HepG2 (cell line): Measurements from ENCODE around the gene SEMG1. TPM values are rescaled to one million over a fixed set of nuclear protein-coding genes. Genes with fewer than 3 reads are reported as not detected.

ENCODE experiments used
- ATAC-seq: fragments of 200-7000 bp; cut with Tn5 transposase; 3 replicates; pipeline ENCODE4 v1.9.1; 2020; ENCODE audit warnings: mild to moderate bottlenecking, moderate library complexity
- BruUV-seq: library from RNA; stranded (reverse); fragments of 400-500 nt; replicated peaks from 2 replicates; lab custom pipeline; 2021; lab: Mats Ljungman, UMichigan
- CTCF ChIA-PET: fragments of 300-600 bp; formaldehyde crosslinking; extraction: SDS; loops from one replicate; lab custom pipeline; 2021; ENCODE audit warnings: low total read pairs, inconsistent platforms, low intra/inter-chr PET ratio; lab: Yijun Ruan, JAX
- POLR2A ChIA-PET: fragments of 350-600 bp; sonication (Branson Sonifier 250); formaldehyde crosslinking; loops from one replicate; lab custom pipeline; 2020; ENCODE audit warnings: antibody characterized with exemption, inconsistent platforms; lab: Yijun Ruan, JAX
- DNase-seq: peaks from one replicate; pipeline ENCODE4 v3.0.0-alpha.2; 2015; ENCODE audit warnings: low spot score
- FAIRE-seq: peaks from 3 replicates; lab custom pipeline; 2011; peaks lifted over from hg19 to GRCh38; lab: Jason Lieb, UNC
- H2AFZ ChIP-seq: one replicate; pipeline ENCODE4 v1.6.1; 2011; ENCODE audit warnings: low read length, inconsistent platforms
- H3K27ac ChIP-seq: fragments of 300-600 bp; 3 replicates; pipeline ENCODE4 v1.8.0; 2011; ENCODE audit warnings: mixed run types, mild to moderate bottlenecking, mixed read lengths, low read length, inconsistent platforms; ENCODE audit not compliant: insufficient read depth; ENCODE audit errors: extremely low read length
- H3K27me3 ChIP-seq, 2 experiments: fragments of 200-600 bp in 1 of 2; 2 replicates in 1 of 2; 3 replicates in 1 of 2; pipeline versions ENCODE4 v1.6.0 to v1.8.0; 2011; ENCODE audit warnings: low read length in 2 of 2, mild to moderate bottlenecking in 2 of 2, moderate library complexity in 2 of 2, inconsistent platforms in 1 of 2; ENCODE audit not compliant: insufficient read depth in 2 of 2, control insufficient read depth in 1 of 2
- H3K36me3 ChIP-seq, 2 experiments: fragments of 200-600 bp in 1 of 2; replicated peaks in 1 of 2; 2 replicates in 1 of 2; 3 replicates in 1 of 2; pipeline versions ENCODE4 v1.5.1 to v1.8.0; 2011; ENCODE audit warnings: low read length in 2 of 2, inconsistent platforms in 1 of 2; ENCODE audit not compliant: insufficient read depth in 2 of 2, control insufficient read depth in 1 of 2
- H3K4me1 ChIP-seq: 2 replicates; pipeline ENCODE4 v1.5.1; 2012; ENCODE audit warnings: low read length, inconsistent platforms; ENCODE audit not compliant: insufficient read depth
- H3K4me2 ChIP-seq: 2 replicates; pipeline ENCODE4 v1.6.0; 2011; ENCODE audit warnings: low read depth, low read length, inconsistent platforms
- H3K4me3 ChIP-seq, 3 experiments: fragments of 200-600 bp in 1 of 3; sonication (generic), shearing (Covaris generic) in 1 of 3; replicated peaks in 1 of 3; 2 replicates each; pipeline ENCODE4 v1.5.1; 2011 to 2016; ENCODE audit warnings: low read length in 3 of 3, inconsistent platforms in 2 of 3, low read depth in 2 of 3, mild to moderate bottlenecking in 2 of 3, control low read depth in 1 of 3, mixed read lengths in 1 of 3; ENCODE audit not compliant: insufficient read depth in 1 of 3
- H3K79me2 ChIP-seq: one replicate; pipeline ENCODE4 v1.6.1; 2011; ENCODE audit warnings: low read length, inconsistent platforms; ENCODE audit not compliant: insufficient read depth
- H3K9ac ChIP-seq: 2 replicates; pipeline ENCODE4 v1.6.0; 2011; ENCODE audit warnings: mild to moderate bottlenecking, low read depth, low read length, inconsistent platforms; ENCODE audit not compliant: insufficient read depth
- H3K9me3 ChIP-seq: 2 replicates; pipeline ENCODE4 v1.5.1; 2012; ENCODE audit warnings: mild to moderate bottlenecking, low read length
- H4K20me1 ChIP-seq: 2 replicates; pipeline ENCODE4 v1.6.0; 2011; ENCODE audit warnings: inconsistent platforms, mild to moderate bottlenecking, low read length, moderate library complexity; ENCODE audit not compliant: insufficient read depth
- BHLHE40 ChIP-seq: IDR thresholded peaks from 2 replicates; pipeline ENCODE4 v1.6.1; 2011; ENCODE audit warnings: low read length, improper control_type of control experiment
- DBP ChIP-seq: sonication (generic); formaldehyde crosslinking; IDR thresholded peaks from 2 replicates; pipeline ENCODE4 v1.4.0; 2020; ENCODE audit warnings: missing genetic modification reagents; ENCODE audit errors: not compliant biosample characterization
- GLI4 ChIP-seq: sonication (generic); formaldehyde crosslinking; IDR thresholded peaks from 2 replicates; pipeline ENCODE4 v1.5.1; 2020; ENCODE audit warnings: missing genetic modification reagents, mild to moderate bottlenecking, moderate library complexity, borderline replicate concordance
- HMG20A ChIP-seq: IDR thresholded peaks from 2 replicates; pipeline ENCODE4 v1.6.1; 2016; ENCODE audit warnings: borderline replicate concordance
- PHF8 ChIP-seq: sonication (generic); formaldehyde crosslinking; IDR thresholded peaks from 2 replicates; pipeline ENCODE4 v1.5.0; 2020; ENCODE audit warnings: missing genetic modification reagents
- SP1 ChIP-seq, 2 experiments: fragments of 450-650 bp in 1 of 2; sonication (generic) in 1 of 2; formaldehyde crosslinking in 1 of 2; IDR thresholded peaks; 2 replicates each; pipeline versions ENCODE4 v1.4.0 to v1.6.1; 2016 to 2020; ENCODE audit warnings: missing genetic modification reagents in 1 of 2
- SP140L ChIP-seq: sonication (generic); formaldehyde crosslinking; IDR thresholded peaks from 2 replicates; pipeline ENCODE4 v1.4.0; 2020; ENCODE audit warnings: missing genetic modification reagents, borderline replicate concordance
- STAT5B ChIP-seq: sonication (generic); formaldehyde crosslinking; IDR thresholded peaks from 2 replicates; pipeline ENCODE4 v1.4.0; 2020; ENCODE audit warnings: missing genetic modification reagents
- TERF1 ChIP-seq: sonication (generic); formaldehyde crosslinking; IDR thresholded peaks from 2 replicates; pipeline ENCODE4 v1.8.0; 2022; ENCODE audit warnings: mild to moderate bottlenecking, missing genetic modification reagents, moderate library complexity
- UBTF ChIP-seq: sonication (generic); formaldehyde crosslinking; IDR thresholded peaks from 2 replicates; pipeline ENCODE4 v1.4.0; 2020; ENCODE audit warnings: mild to moderate bottlenecking, missing genetic modification reagents
- XBP1 ChIP-seq: sonication (generic); formaldehyde crosslinking; IDR thresholded peaks from 2 replicates; pipeline ENCODE4 v1.5.0; 2020; ENCODE audit warnings: missing genetic modification reagents
- ZNF451 ChIP-seq: sonication (generic); formaldehyde crosslinking; IDR thresholded peaks from 2 replicates; pipeline ENCODE4 v1.5.0; 2020; ENCODE audit warnings: mild to moderate bottlenecking, missing genetic modification reagents
- ZNF615 ChIP-seq: sonication (generic); formaldehyde crosslinking; IDR thresholded peaks from 2 replicates; pipeline ENCODE4 v1.5.0; 2020; ENCODE audit warnings: mild to moderate bottlenecking, missing genetic modification reagents, borderline replicate concordance
- ZNF629 ChIP-seq: sonication (generic); formaldehyde crosslinking; conservative IDR thresholded peaks from 2 replicates; pipeline ENCODE4 v1.5.0; 2020; ENCODE audit warnings: missing genetic modification reagents
- ZNF768 ChIP-seq: sonication (generic); formaldehyde crosslinking; IDR thresholded peaks from 2 replicates; pipeline ENCODE4 v1.4.0; 2020; ENCODE audit warnings: missing genetic modification reagents
- WGBS: methylation state at CpG from one replicate; pipeline ENCODE4 v1.1.6; 2017; ENCODE audit warnings: low lambda C conversion rate; 5-methylcytosine and 5-hydroxymethylcytosine counted together
- in situ Hi-C: cut with HindIII; loops from 2 replicates; pipeline ENCODE4 v1.10.0; 2017; ENCODE audit warnings: low pct_unique_long_range_greater_than_20kb; ENCODE audit not compliant: extremely low pct_ligation_motif_present
- intact Hi-C: fragments of 100-400 bp; cut with micrococcal nuclease; formaldehyde crosslinking; loops from one replicate; pipeline ENCODE4 v1.10.0; 2022; ENCODE audit not compliant: unreplicated experiment
- polyA plus RNA-seq, 8 experiments: library from polyadenylated mRNA; depleted of rRNA in 3 of 8; stranded (reverse) in 7 of 8; unstranded in 1 of 8; fragments of >200 nt; fragmentation: Illumina TruSeq in 4 of 8; extraction: Trizol in 4 of 8; gene quantifications; 2 replicates each; pipeline versions ENCODE4 v1.2.1 to v1.2.3, GENCODE V29; 2011 to 2016; ENCODE audit warnings: low read depth in 4 of 8, missing spikeins in 1 of 8, mixed read lengths in 1 of 8; ENCODE audit not compliant: insufficient read depth in 1 of 8
- total RNA-seq, 5 experiments: library from RNA; depleted of rRNA; stranded (reverse); fragments of >200 nt; fragmentation: Illumina TruSeq; extraction: Trizol; gene quantifications; 2 replicates each; pipeline ENCODE4 v1.2.3, GENCODE V29; 2016; ENCODE audit warnings: low read depth in 1 of 5

SEMG1 gene
- total and polyA plus RNA-seq, 2 of the 13 experiments (the other 11 are each of a cell fraction or from before 2014, with no cell fraction given): not detected

GRCh38 chr20:45218636-45219035 lies 11.8 kb downstream of the SEMG1 start:
- Histone ChIP-seq H3K27ac (no peak overlapping the region), H3K4me1 (no peaks in the 10 kb centered on the region), H3K27me3 (peaks cover 2 to 8% of the 10 kb centered on the region in 2 experiments; a peak in 2 of 5 replicates), H3K9me3 (no peaks in the 10 kb centered on the region), H3K4me3 (no peak overlapping the region), H3K9ac (no peak overlapping the region), H3K4me2 (no peak overlapping the region), H2AFZ (no peak overlapping the region), H3K79me2 (no peaks in the 10 kb centered on the region), H4K20me1 (no peaks in the 10 kb centered on the region), H3K36me3 (no peaks in the 10 kb centered on the region)
- no CpG with 5 or more reads among the region's 2 CpGs for WGBS
- no peak for FAIRE-seq
- no TSS peak for BruUV-seq
- CTCF ChIA-PET: no interaction called here
- no peak for DNase-seq
- no peak for TF ChIP-seq ZNF768 (CRISPR knock-in tag)
- TF ChIP-seq UBTF (CRISPR knock-in tag): no peak
- no peak for TF ChIP-seq STAT5B (CRISPR knock-in tag)
- TF ChIP-seq ZNF451 (CRISPR knock-in tag): no peak
- TF ChIP-seq ZNF615 (CRISPR knock-in tag): no peak
- TF ChIP-seq BHLHE40: no peak
- TF ChIP-seq GLI4 (CRISPR knock-in tag): no peak
- TF ChIP-seq SP1 (IDR thresholded peaks at IDR 0.05): no peak
- no peak for TF ChIP-seq SP1 (CRISPR knock-in tag; IDR thresholded peaks at IDR 0.05)
- TF ChIP-seq DBP (CRISPR knock-in tag): no peak
- no peak for TF ChIP-seq ZNF629 (CRISPR knock-in tag)
- no peak for TF ChIP-seq HMG20A (CRISPR knock-in tag)
- no peak for TF ChIP-seq TERF1
- no peak for TF ChIP-seq XBP1
- no peak for TF ChIP-seq PHF8 (CRISPR knock-in tag)
- no peak for TF ChIP-seq SP140L (CRISPR knock-in tag)
- peak; percentile 37; the same call in 2 of the 3 replicates for ATAC-seq
- POLR2A ChIA-PET: no interaction called here
- in situ Hi-C loops: no loop called here
- intact Hi-C loops: no loop called here
